Measurements from ENCODE around the gene ADAM20. TPM values are rescaled to one million over a fixed set of nuclear protein-coding genes. Genes with fewer than 3 reads are reported as not detected.

The ADAM20 gene
- total and polyA plus RNA-seq, 4 donors: 0.01 to 4.4 (median 0.51) TPM

DNA sequence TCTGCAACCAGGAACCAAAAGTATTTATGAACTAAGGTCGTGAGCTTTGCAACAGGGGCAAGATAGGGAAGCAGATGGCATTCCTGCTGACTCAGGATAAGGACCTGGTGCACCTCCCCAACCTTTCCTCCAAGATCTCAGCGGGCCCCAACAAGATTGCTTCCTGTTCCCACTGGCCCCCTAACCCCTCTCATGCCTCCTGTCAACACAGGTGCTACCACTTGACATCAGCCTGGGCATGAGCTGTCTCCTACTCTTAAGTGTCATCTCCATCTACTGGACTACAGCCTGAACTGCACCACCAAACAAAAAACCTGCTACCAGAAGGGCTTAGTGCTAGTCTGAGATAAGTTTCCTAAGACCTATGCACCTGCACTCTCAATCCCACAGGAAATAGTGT, 33.0 kb upstream of the ADAM20 start:
- H3K9me3 ChIP-seq (ENCODE audit: control insufficient read depth in 4 of 4, insufficient read depth in 3 of 4, low read length in 3 of 4): peaks cover 0 to 5% (median 0%) of the 10 kb centered on the region in 4 donors
- ATAC-seq (ENCODE audit: insufficient read depth, low FRiP score) (no peak), DNase-seq (peak in 2 of 3 donors; percentile 6 to 11)
- no peaks in the 10 kb centered on the region for H3K27me3 ChIP-seq (ENCODE audit: control insufficient read depth in 3 of 3, insufficient read depth in 3 of 3, low read length in 2 of 3)
- TF ChIP-seq, protein P1, sequence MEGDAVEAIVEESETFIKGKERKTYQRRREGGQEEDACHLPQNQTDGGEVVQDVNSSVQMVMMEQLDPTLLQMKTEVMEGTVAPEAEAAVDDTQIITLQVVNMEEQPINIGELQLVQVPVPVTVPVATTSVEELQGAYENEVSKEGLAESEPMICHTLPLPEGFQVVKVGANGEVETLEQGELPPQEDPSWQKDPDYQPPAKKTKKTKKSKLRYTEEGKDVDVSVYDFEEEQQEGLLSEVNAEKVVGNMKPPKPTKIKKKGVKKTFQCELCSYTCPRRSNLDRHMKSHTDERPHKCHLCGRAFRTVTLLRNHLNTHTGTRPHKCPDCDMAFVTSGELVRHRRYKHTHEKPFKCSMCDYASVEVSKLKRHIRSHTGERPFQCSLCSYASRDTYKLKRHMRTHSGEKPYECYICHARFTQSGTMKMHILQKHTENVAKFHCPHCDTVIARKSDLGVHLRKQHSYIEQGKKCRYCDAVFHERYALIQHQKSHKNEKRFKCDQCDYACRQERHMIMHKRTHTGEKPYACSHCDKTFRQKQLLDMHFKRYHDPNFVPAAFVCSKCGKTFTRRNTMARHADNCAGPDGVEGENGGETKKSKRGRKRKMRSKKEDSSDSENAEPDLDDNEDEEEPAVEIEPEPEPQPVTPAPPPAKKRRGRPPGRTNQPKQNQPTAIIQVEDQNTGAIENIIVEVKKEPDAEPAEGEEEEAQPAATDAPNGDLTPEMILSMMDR (IDR thresholded peaks at IDR 0.05; ENCODE audit: control extremely low read depth, extremely low read depth): no peak
- WGBS, 2 donors: 41 to 51% methylated on average over 2 of the region's 2 CpGs
- H3K4me1 ChIP-seq (ENCODE audit: control insufficient read depth in 5 of 5, insufficient read depth in 5 of 5, low read length in 5 of 5): no peaks in the 10 kb centered on the region
- H3K9ac ChIP-seq (ENCODE audit: insufficient read depth in 1 of 2, low read length in 2 of 2): no peak overlapping the region
- no peak overlapping the region for H3K27ac ChIP-seq (ENCODE audit: low read depth in 1 of 2, low read length in 1 of 2)
- no peak overlapping the region for H3K4me3 ChIP-seq
- H3K36me3 ChIP-seq (ENCODE audit: control insufficient read depth in 4 of 4, insufficient read depth in 4 of 4, low read length in 4 of 4): peaks cover 5 to 26% (median 18%) of the 10 kb centered on the region in 4 donors

GRCh38 chr14:70563869-70564268, 29.1 kb upstream of the ADAM20 start:
- Histone ChIP-seq H3K27me3 (ENCODE audit: control insufficient read depth in 3 of 3, insufficient read depth in 3 of 3, low read length in 2 of 3) (no peaks in the 10 kb centered on the region), H3K4me1 (ENCODE audit: control insufficient read depth in 5 of 5, insufficient read depth in 5 of 5, low read length in 5 of 5) (no peaks in the 10 kb centered on the region), H3K27ac (ENCODE audit: low read depth in 1 of 2, low read length in 1 of 2) (no peak overlapping the region), H3K9ac (ENCODE audit: insufficient read depth in 1 of 2, low read length in 2 of 2) (no peak overlapping the region), H3K4me3 (no peak overlapping the region), H3K36me3 (ENCODE audit: control insufficient read depth in 4 of 4, insufficient read depth in 4 of 4, low read length in 4 of 4) (peaks cover 7 to 28% (median 19%) of the 10 kb centered on the region in 4 donors), H3K9me3 (ENCODE audit: control insufficient read depth in 4 of 4, insufficient read depth in 3 of 4, low read length in 3 of 4) (peaks cover 0 to 5% (median 2%) of the 10 kb centered on the region in 4 donors)
- 48 to 91% methylated on average over 1 of the region's 1 CpG for WGBS, 2 donors
- DNase-seq (no peak), ATAC-seq (ENCODE audit: insufficient read depth, low FRiP score) (no peak)
- TF ChIP-seq, protein P1 (IDR thresholded peaks at IDR 0.05; ENCODE audit: control extremely low read depth, extremely low read depth): no peak

DNA sequence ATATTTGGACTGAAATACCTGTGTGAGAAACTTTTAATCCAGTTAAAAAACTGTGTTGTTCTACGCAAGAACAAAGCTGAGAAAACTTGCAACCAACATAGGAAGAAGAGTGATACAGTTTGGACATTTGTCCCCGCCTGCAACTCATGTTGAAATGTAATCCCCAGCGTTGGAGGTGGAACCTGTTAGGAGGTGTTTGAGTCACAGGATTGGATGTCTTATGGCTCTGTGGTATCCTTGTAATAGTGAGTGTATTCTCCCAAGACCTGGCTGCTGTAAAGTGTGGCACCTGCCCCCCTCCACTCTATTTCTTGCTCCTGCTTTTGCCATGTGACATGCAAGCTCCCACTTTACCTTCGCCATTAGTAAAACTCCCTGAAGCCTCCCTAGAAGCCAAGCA, 28.6 kb upstream of the ADAM20 start:
- Histone ChIP-seq H3K9me3 (ENCODE audit: control insufficient read depth in 4 of 4, insufficient read depth in 3 of 4, low read length in 3 of 4) (peaks cover 0 to 5% (median 2%) of the 10 kb centered on the region in 4 donors), H3K9ac (ENCODE audit: insufficient read depth in 1 of 2, low read length in 2 of 2) (no peak overlapping the region), H3K4me1 (ENCODE audit: control insufficient read depth in 5 of 5, insufficient read depth in 5 of 5, low read length in 5 of 5) (no peaks in the 10 kb centered on the region), H3K27ac (ENCODE audit: low read depth in 1 of 2, low read length in 1 of 2) (no peak overlapping the region), H3K27me3 (ENCODE audit: control insufficient read depth in 3 of 3, insufficient read depth in 3 of 3, low read length in 2 of 3) (no peaks in the 10 kb centered on the region), H3K4me3 (no peak overlapping the region), H3K36me3 (ENCODE audit: control insufficient read depth in 4 of 4, insufficient read depth in 4 of 4, low read length in 4 of 4) (peaks cover 7 to 28% (median 19%) of the 10 kb centered on the region in 4 donors)
- no peak for DNase-seq
- TF ChIP-seq, protein P1 (IDR thresholded peaks at IDR 0.05; ENCODE audit: control extremely low read depth, extremely low read depth): no peak
- WGBS, 2 donors: 98% methylated on average over 4 of the region's 4 CpGs
- no peak for ATAC-seq (ENCODE audit: insufficient read depth, low FRiP score)

- ATAC-seq (ENCODE audit: insufficient read depth, low FRiP score) (no peak), DNase-seq (no peak)
- Histone ChIP-seq H3K4me1 (ENCODE audit: control insufficient read depth in 5 of 5, insufficient read depth in 5 of 5, low read length in 5 of 5) (no peaks in the 10 kb centered on the region), H3K9me3 (ENCODE audit: control insufficient read depth in 4 of 4, insufficient read depth in 3 of 4, low read length in 3 of 4) (peaks cover 0 to 4% (median 0%) of the 10 kb centered on the region in 4 donors), H3K27ac (ENCODE audit: low read depth in 1 of 2, low read length in 1 of 2) (no peak overlapping the region), H3K9ac (ENCODE audit: insufficient read depth in 1 of 2, low read length in 2 of 2) (no peak overlapping the region), H3K36me3 (ENCODE audit: control insufficient read depth in 4 of 4, insufficient read depth in 4 of 4, low read length in 4 of 4) (peaks cover 2 to 10% (median 4%) of the 10 kb centered on the region in 4 donors), H3K27me3 (ENCODE audit: control insufficient read depth in 3 of 3, insufficient read depth in 3 of 3, low read length in 2 of 3) (no peaks in the 10 kb centered on the region), H3K4me3 (no peak overlapping the region)
- TF ChIP-seq, protein P1 (IDR thresholded peaks at IDR 0.05; ENCODE audit: control extremely low read depth, extremely low read depth): no peak
Measured at GRCh38 chr14:70558356-70558755, 23.6 kb upstream of the ADAM20 start.
